GM12878 (cell line): ENCODE measurements around the gene MSANTD2. TPM values are rescaled to one million over a fixed set of nuclear protein-coding genes. Genes with fewer than 3 reads are reported as not detected.

ENCODE experiments used
- ATAC-seq: fragments of 200-7000 bp; cut with Tn5 transposase; 3 replicates; pipeline ENCODE4 v1.9.1; 2020; ENCODE audit warnings: mild to moderate bottlenecking, moderate library complexity
- BruUV-seq: library from RNA; stranded (reverse); fragments of 400-500 nt; replicated peaks from 2 replicates; lab custom pipeline; 2021; lab: Mats Ljungman, UMichigan
- CTCF ChIA-PET: fragments of 300-600 bp; sonication (Branson Sonifier 250); formaldehyde crosslinking; extraction: SDS; loops from one replicate; lab custom pipeline; 2021; ENCODE audit warnings: inconsistent platforms; lab: Yijun Ruan, JAX
- POLR2A ChIA-PET: fragments of 350-600 bp; formaldehyde crosslinking; extraction: SDS; loops from one replicate; lab custom pipeline; 2021; ENCODE audit warnings: inconsistent platforms; lab: Charles Lee
- RAD21 ChIA-PET: fragments of 300-600 bp; sonication (Branson Sonifier 250); formaldehyde crosslinking; loops from one replicate; lab custom pipeline; 2023; ENCODE audit warnings: antibody characterized with exemption; ENCODE audit not compliant: unreplicated experiment; lab: Charles Lee
- SMC1A ChIA-PET: fragments of 300-600 bp; sonication (Branson Sonifier 250); formaldehyde crosslinking; loops from one replicate; lab custom pipeline; 2023; ENCODE audit not compliant: unreplicated experiment, uncharacterized antibody; lab: Charles Lee
- DNase-seq: peaks from one replicate; pipeline ENCODE4 v3.0.0-alpha.2; 2011; ENCODE audit warnings: low read depth, low spot score
- FAIRE-seq: peaks from 3 replicates; lab custom pipeline; 2011; peaks lifted over from hg19 to GRCh38; lab: Jason Lieb, UNC
- H2AFZ ChIP-seq: 2 replicates; pipeline ENCODE4 v1.6.0; 2011; ENCODE audit warnings: low read depth, low read length, control low read depth; ENCODE audit not compliant: control insufficient read depth
- H3K27ac ChIP-seq: 2 replicates; pipeline ENCODE4 v1.5.1; 2011; ENCODE audit warnings: control low read depth; ENCODE audit not compliant: control insufficient read depth, insufficient read depth
- H3K27me3 ChIP-seq, 2 experiments: replicated peaks in 1 of 2; 2 replicates each; pipeline versions ENCODE4 v1.6.0 to v1.6.1; 2011; ENCODE audit warnings: low read length in 1 of 2; ENCODE audit not compliant: control insufficient read depth in 2 of 2, insufficient read depth in 2 of 2
- H3K36me3 ChIP-seq, 2 experiments: 2 replicates each; pipeline ENCODE4 v1.5.1; 2011; ENCODE audit warnings: low read length in 1 of 2; ENCODE audit not compliant: control insufficient read depth in 2 of 2, insufficient read depth in 2 of 2
- H3K4me1 ChIP-seq: 2 replicates; pipeline ENCODE4 v1.6.1; 2011; ENCODE audit warnings: mild to moderate bottlenecking, low read length, moderate library complexity, mixed read lengths; ENCODE audit not compliant: control insufficient read depth, insufficient read depth
- H3K4me2 ChIP-seq: 2 replicates; pipeline ENCODE4 v1.6.0; 2011; ENCODE audit warnings: control low read depth; ENCODE audit not compliant: control insufficient read depth, insufficient read depth
- H3K4me3 ChIP-seq: fragments of 200-600 bp; sonication (generic); 2 replicates; pipeline ENCODE4 v1.5.1; 2016
- H3K79me2 ChIP-seq: 2 replicates; pipeline ENCODE4 v1.6.0; 2011; ENCODE audit warnings: low read length; ENCODE audit not compliant: control insufficient read depth, insufficient read depth
- H3K9ac ChIP-seq: 2 replicates; pipeline ENCODE4 v1.8.0; 2011; ENCODE audit warnings: low read length, control low read depth, mixed read lengths; ENCODE audit not compliant: control insufficient read depth, insufficient read depth
- H3K9me3 ChIP-seq: replicated peaks from 3 replicates; pipeline ENCODE4 v1.5.1; 2011; ENCODE audit warnings: mild to moderate bottlenecking, low read length; ENCODE audit not compliant: control insufficient read depth, insufficient read depth
- H4K20me1 ChIP-seq: 2 replicates; pipeline ENCODE4 v1.6.0; 2011; ENCODE audit not compliant: control insufficient read depth, insufficient read depth
- BRCA1 ChIP-seq: IDR thresholded peaks from 2 replicates; pipeline ENCODE4 v1.6.1; 2011; ENCODE audit warnings: low read depth, low read length, improper control_type of control experiment
- ETV6 ChIP-seq, 2 experiments: fragments of 450-650 bp in 1 of 2; IDR thresholded peaks in 1 of 2; conservative IDR thresholded peaks in 1 of 2; 2 replicates each; pipeline ENCODE4 v1.6.1; 2014; ENCODE audit warnings: antibody characterized with exemption in 1 of 2, borderline replicate concordance in 1 of 2, low read depth in 1 of 2, mild to moderate bottlenecking in 1 of 2, moderate library complexity in 1 of 2
- HDAC6 ChIP-seq: fragments of 200-600 bp; sonication (generic); IDR thresholded peaks from one replicate; pipeline ENCODE4 v1.8.0; 2017; ENCODE audit warnings: antibody characterized with exemption; ENCODE audit not compliant: unreplicated experiment
- MEF2B ChIP-seq: fragments of 450-650 bp; IDR thresholded peaks from 2 replicates; pipeline ENCODE4 v1.6.1; 2018; ENCODE audit warnings: mild to moderate bottlenecking, moderate library complexity; ENCODE audit not compliant: partially characterized antibody, poor library complexity, severe bottlenecking
- NBN ChIP-seq: fragments of 450-650 bp; IDR thresholded peaks from 2 replicates; pipeline ENCODE4 v1.6.1; 2016
- PBX3 ChIP-seq: IDR thresholded peaks from 2 replicates; pipeline ENCODE4 v1.6.1; 2011; ENCODE audit warnings: mild to moderate bottlenecking, low read depth, low read length, moderate library complexity; ENCODE audit not compliant: insufficient replicate concordance
- SP1 ChIP-seq: IDR thresholded peaks from one replicate; pipeline ENCODE4 v1.6.1; 2011; ENCODE audit warnings: low read depth, low read length
- TAF1 ChIP-seq: IDR thresholded peaks from 2 replicates; pipeline ENCODE4 v1.6.1; 2011; ENCODE audit warnings: mild to moderate bottlenecking, low read depth, low read length, borderline replicate concordance
- TCF3 ChIP-seq: IDR thresholded peaks from 2 replicates; pipeline ENCODE4 v1.6.1; 2012; ENCODE audit warnings: low read depth, mild to moderate bottlenecking, low read length, borderline replicate concordance; ENCODE audit not compliant: insufficient read depth
- WGBS: methylation state at CpG from one replicate; pipeline ENCODE4 v1.1.6; 2016; ENCODE audit warnings: low lambda C conversion rate; ENCODE audit not compliant: insufficient replicate concordance, insufficient coverage; ENCODE audit errors: missing lambda C conversion rate; 5-methylcytosine and 5-hydroxymethylcytosine counted together
- in situ Hi-C: fragments of 300-500 bp; cut with MboI; formaldehyde crosslinking; loops from 9 replicates; pipeline ENCODE4 v1.14.3; 2018; ENCODE audit warnings: mixed read lengths
- intact Hi-C: fragments of 100-400 bp; cut with micrococcal nuclease; formaldehyde crosslinking; loops from one replicate; pipeline ENCODE4 v1.14.2; 2022; ENCODE audit not compliant: unreplicated experiment
- polyA plus RNA-seq, 11 experiments: library from polyadenylated mRNA; depleted of rRNA in 4 of 11; unstranded in 6 of 11; stranded (reverse) in 5 of 11; fragments of >200 nt; fragmentation: Nextera tagmentation in 4 of 11; fragmentation: Illumina TruSeq in 1 of 11; extraction: Ambion mirVana in 4 of 11; extraction: Trizol in 1 of 11; gene quantifications; 1 replicate in 1 of 11; 2 replicates in 10 of 11; pipeline versions ENCODE4 v1.2.1 to v1.2.3, GENCODE V29; 2011 to 2016; ENCODE audit warnings: inconsistent platforms in 2 of 11, missing spikeins in 2 of 11, low read depth in 1 of 11
- total RNA-seq, 4 experiments: library from RNA; depleted of rRNA in 3 of 4; stranded (reverse); fragments of >200 nt in 3 of 4; fragmentation: Illumina TruSeq in 1 of 4; extraction: Trizol in 1 of 4; gene quantifications; 2 replicates each; pipeline versions ENCODE4 v1.2.1 to v1.2.3, GENCODE V29; 2013 to 2021
- TF ChIP-seq, protein P1 (sequence below): IDR thresholded peaks from 2 replicates; pipeline ENCODE4 v1.6.1; 2012; ENCODE audit warnings: low read depth, low read length, improper control_type of control experiment
- TF ChIP-seq, protein P2 (sequence below): fragments of 450-650 bp; IDR thresholded peaks from 2 replicates; pipeline ENCODE4 v1.6.1; 2016; ENCODE audit warnings: mild to moderate bottlenecking

The MSANTD2 gene
- total and polyA plus RNA-seq, 10 of the 15 experiments (the other 5 are each of a cell fraction or from before 2014, with no cell fraction given), result 3.0 to 12.4 (median 8.0) TPM

DNA sequence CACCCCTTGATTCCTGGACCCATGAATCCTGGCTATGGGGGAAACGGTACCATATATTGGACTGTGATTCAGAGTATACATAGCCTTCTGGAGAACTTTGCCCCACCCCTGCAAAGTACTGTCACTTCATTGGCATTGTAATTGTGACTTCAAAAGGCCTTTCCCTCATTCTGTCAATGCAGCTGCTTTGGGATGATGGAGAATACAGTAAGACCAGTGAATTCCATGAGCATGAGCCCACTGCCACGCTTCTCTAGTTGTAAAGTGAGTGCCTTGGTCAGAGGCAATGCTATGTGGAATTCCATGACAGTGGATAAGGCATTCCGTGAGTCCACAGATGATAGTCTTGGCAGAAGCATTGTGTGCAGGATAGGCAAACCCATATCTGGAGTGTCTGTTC lies 25.7 kb upstream of the MSANTD2 start:
- Histone ChIP-seq H3K36me3 (no peaks in the 10 kb centered on the region), H3K9me3 (no peaks in the 10 kb centered on the region), H3K4me1 (no peaks in the 10 kb centered on the region), H3K79me2 (no peaks in the 10 kb centered on the region), H3K4me3 (no peak overlapping the region), H3K9ac (no peak overlapping the region), H2AFZ (no peak overlapping the region), H3K27me3 (peaks cover 0 to 2% of the 10 kb centered on the region in 2 experiments; a peak in 2 of 4 replicates), H4K20me1 (no peaks in the 10 kb centered on the region), H3K4me2 (no peak overlapping the region), H3K27ac (no peak overlapping the region)
- 6% methylated on average over 3 of the region's 3 CpGs for WGBS
- DNase-seq (no peak), FAIRE-seq (no peak), ATAC-seq (no peak)
- ChIA-PET CTCF (interaction anchor here (1.2 kb wide), 1 partner anchor 10 kb away, joined by 3 read pairs; no protein-coding TSS in a partner anchor), SMC1A (no interaction called here), RAD21 (no interaction called here), POLR2A (no interaction called here)
- in situ Hi-C loops, result loop anchor here (25.0 kb wide), 1 partner anchor 414 kb away; the partner anchor contains the start of gene OR8B4
- TF ChIP-seq TAF1, result no peak
- intact Hi-C loops, result no loop called here
- no TSS peak for BruUV-seq

DNA sequence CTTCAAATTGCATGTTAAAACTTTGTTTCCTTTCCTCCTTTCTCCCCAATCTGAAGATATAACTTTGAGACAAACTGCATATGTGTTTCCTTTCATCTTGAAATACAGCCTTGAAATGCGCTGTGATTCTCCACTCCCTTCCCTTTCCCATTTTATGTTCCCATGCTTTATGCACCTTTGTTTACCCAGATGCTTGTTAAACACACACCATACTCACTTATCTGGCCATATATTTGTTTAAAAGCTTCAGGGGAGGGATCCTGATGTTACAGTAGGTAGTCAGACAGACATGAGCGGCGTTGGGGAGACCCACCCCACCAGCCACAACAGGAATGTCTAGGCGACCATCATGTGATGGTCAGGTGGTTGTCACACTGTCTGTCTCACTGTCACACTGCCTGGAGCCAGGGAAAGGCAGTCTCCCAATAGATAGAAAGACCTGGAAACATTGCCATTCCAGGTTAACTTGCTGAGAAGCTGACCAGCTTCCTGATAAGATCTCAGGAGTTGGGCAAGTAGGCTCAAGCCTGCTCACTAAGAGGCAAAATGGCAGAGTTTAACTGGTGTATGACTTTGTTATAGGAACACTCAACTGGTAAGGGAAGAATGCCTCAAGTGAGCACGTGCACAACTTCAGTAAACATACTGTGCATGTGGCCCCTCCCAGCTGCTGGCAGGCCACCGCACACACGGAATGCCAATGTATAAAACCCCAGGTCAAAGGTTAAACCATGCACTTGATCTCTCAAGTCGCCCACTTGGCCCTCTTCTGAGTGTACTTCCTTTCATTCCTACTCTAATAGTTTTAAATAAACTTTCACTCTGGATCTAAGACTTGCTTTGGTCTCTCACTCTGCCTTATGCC lies 23.5 kb upstream of the MSANTD2 start:
- POLR2A ChIA-PET, result no interaction called here
- H3K4me3 ChIP-seq, result no peak overlapping the region
- H4K20me1 ChIP-seq, result no peaks in the 10 kb centered on the region
- DNase-seq (no peak), FAIRE-seq (no peak), ATAC-seq (no peak)
- WGBS, result 40% methylated on average over 8 of the region's 8 CpGs
- CTCF ChIA-PET, result no interaction called here
- H3K27me3 ChIP-seq, result peaks cover 0 to 2% of the 10 kb centered on the region in 2 experiments; a peak in 3 of 4 replicates
- SMC1A ChIA-PET, result no interaction called here
- no peak overlapping the region for H3K9ac ChIP-seq
- in situ Hi-C loops, result no loop called here
- no peak overlapping the region for H3K4me2 ChIP-seq
- H2AFZ ChIP-seq, result no peak overlapping the region
- H3K36me3 ChIP-seq, result no peaks in the 10 kb centered on the region
- H3K4me1 ChIP-seq, result no peaks in the 10 kb centered on the region
- H3K27ac ChIP-seq, result no peak overlapping the region
- no TSS peak for BruUV-seq
- H3K9me3 ChIP-seq, result no peaks in the 10 kb centered on the region
- no peaks in the 10 kb centered on the region for H3K79me2 ChIP-seq
- RAD21 ChIA-PET, result no interaction called here
- intact Hi-C loops, result no loop called here
- TF ChIP-seq SP1, result no peak
- no peak for TF ChIP-seq TCF3
- TF ChIP-seq BRCA1, result no peak
- no peak for TF ChIP-seq PBX3
- TF ChIP-seq, protein P1, sequence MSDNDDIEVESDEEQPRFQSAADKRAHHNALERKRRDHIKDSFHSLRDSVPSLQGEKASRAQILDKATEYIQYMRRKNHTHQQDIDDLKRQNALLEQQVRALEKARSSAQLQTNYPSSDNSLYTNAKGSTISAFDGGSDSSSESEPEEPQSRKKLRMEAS, result no peak
- no peak for TF ChIP-seq NBN
- TF ChIP-seq, protein P2, sequence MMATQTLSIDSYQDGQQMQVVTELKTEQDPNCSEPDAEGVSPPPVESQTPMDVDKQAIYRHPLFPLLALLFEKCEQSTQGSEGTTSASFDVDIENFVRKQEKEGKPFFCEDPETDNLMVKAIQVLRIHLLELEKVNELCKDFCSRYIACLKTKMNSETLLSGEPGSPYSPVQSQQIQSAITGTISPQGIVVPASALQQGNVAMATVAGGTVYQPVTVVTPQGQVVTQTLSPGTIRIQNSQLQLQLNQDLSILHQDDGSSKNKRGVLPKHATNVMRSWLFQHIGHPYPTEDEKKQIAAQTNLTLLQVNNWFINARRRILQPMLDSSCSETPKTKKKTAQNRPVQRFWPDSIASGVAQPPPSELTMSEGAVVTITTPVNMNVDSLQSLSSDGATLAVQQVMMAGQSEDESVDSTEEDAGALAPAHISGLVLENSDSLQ, result no peak
- TF ChIP-seq ETV6 (conservative IDR thresholded peaks at IDR 0.05 in 1 of 2, IDR thresholded peaks at IDR 0.05 in 1 of 2; ENCODE audit: borderline replicate concordance in 1 of 2, low read depth in 1 of 2), result no peak
- TF ChIP-seq HDAC6, result no peak
- no peak for TF ChIP-seq MEF2B
